Glutamatergic neuron (in vitro differentiated cells): ENCODE measurements around the gene LIMA1. TPM values are rescaled to one million over a fixed set of nuclear protein-coding genes. Genes with fewer than 3 reads are reported as not detected.

ENCODE experiments used
- DNase-seq: peaks from one replicate; pipeline ENCODE4 v3.0.0; 2022
- H3K27ac Mint-ChIP-seq: one replicate; pipeline ENCODE4 v1.8.0; 2020; ENCODE audit warnings: mild to moderate bottlenecking, mixed read lengths, inconsistent platforms; ENCODE audit not compliant: unreplicated experiment
- H3K27me3 Mint-ChIP-seq: one replicate; pipeline ENCODE4 v1.8.0; 2020; ENCODE audit warnings: mild to moderate bottlenecking, moderate library complexity, mixed read lengths, inconsistent platforms; ENCODE audit not compliant: unreplicated experiment
- H3K36me3 Mint-ChIP-seq: one replicate; pipeline ENCODE4 v1.8.0; 2020; ENCODE audit warnings: mild to moderate bottlenecking, mixed read lengths, inconsistent platforms; ENCODE audit not compliant: unreplicated experiment
- H3K4me1 Mint-ChIP-seq: one replicate; pipeline ENCODE4 v1.8.0; 2020; ENCODE audit warnings: mild to moderate bottlenecking, low read depth, mixed read lengths, inconsistent platforms; ENCODE audit not compliant: unreplicated experiment
- H3K4me3 Mint-ChIP-seq: one replicate; pipeline ENCODE4 v1.8.0; 2020; ENCODE audit warnings: mild to moderate bottlenecking, mixed read lengths, inconsistent platforms; ENCODE audit not compliant: unreplicated experiment
- H3K9me3 Mint-ChIP-seq: one replicate; pipeline ENCODE4 v1.8.0; 2020; ENCODE audit warnings: mild to moderate bottlenecking, moderate library complexity, mixed read lengths, inconsistent platforms; ENCODE audit not compliant: unreplicated experiment
- total RNA-seq: library from RNA; stranded (reverse); fragmentation: NEBNext Ultra II Directional; extraction: Animal tissue kit (Norgen Biotek cat#: 25700); gene quantifications from one replicate; pipeline ENCODE4 v1.2.1, GENCODE V29; 2021; ENCODE audit not compliant: unreplicated experiment
- TF ChIP-seq, protein P1 (sequence below): fragments of 200-600 bp; sonication (generic); IDR thresholded peaks from one replicate; pipeline ENCODE4 v1.5.0; 2021; ENCODE audit not compliant: partially characterized antibody, unreplicated experiment

LIMA1 gene
- total RNA-seq, 1 donor from 2014 or later = 69.4 TPM

DNA sequence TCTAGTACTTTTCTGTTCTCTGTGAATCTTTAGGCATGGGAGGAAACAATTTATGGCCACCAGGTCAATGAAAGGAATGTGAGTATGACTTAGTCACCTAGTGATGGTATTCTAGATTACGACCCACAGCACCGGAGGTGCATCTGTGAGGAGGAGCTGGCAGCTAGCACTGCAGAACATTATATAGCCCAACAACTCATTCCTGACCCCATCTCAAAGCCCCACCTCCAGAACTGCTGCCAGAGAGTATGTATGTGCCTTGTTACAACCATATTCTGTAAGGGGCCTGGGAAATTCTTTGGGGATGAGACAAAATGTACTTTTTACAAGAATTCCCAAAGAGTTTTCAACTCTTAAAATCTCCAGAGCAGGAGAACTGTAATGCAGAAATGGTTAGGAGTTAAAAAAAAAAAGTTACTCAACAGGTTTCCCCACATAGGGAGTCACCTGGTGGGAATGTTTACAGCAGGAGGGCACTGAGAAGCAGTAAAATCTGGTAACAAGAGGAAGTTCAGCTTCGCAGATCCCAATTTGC, 81.3 kb downstream of the LIMA1 start:
- Mint-ChIP-seq H3K9me3 (no peaks in the 10 kb centered on the region), H3K36me3 (peaks cover 5% of the 10 kb centered on the region)

DNA sequence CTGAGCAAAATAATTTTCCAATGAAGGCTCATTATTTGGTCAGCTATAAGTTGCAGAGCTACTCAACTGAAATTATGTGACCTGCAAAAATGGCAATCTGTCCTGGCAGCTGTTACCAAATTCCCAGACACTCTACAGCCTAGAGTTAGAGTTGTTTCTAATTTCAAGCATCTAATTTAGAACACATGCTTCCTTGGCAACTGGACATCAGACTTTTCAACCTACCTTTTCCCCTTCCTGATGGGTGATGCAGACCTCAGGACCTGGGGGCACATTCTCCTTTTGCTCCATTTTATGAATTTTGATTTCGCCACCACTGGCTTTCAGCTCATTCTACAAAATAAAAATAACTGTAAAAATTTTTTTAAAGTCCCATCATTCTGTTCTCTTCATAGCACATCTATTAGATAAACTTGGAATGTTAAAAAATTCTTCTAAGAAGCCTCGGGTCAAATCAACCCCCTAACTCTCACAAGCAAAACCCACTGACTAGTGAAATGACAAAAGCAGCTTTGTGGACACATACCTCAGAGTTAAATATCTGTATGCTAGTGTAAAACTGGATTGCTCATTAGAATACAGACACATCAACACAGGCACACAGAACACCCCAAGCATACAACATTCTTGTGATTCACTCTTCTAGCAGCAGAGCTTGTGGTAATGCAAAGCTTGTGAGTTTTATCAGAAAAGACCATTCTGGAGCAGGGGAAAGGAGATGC, 82.6 kb downstream of the LIMA1 start:
- H3K4me1 Mint-ChIP-seq = no peaks in the 10 kb centered on the region
- TF ChIP-seq, protein P1, sequence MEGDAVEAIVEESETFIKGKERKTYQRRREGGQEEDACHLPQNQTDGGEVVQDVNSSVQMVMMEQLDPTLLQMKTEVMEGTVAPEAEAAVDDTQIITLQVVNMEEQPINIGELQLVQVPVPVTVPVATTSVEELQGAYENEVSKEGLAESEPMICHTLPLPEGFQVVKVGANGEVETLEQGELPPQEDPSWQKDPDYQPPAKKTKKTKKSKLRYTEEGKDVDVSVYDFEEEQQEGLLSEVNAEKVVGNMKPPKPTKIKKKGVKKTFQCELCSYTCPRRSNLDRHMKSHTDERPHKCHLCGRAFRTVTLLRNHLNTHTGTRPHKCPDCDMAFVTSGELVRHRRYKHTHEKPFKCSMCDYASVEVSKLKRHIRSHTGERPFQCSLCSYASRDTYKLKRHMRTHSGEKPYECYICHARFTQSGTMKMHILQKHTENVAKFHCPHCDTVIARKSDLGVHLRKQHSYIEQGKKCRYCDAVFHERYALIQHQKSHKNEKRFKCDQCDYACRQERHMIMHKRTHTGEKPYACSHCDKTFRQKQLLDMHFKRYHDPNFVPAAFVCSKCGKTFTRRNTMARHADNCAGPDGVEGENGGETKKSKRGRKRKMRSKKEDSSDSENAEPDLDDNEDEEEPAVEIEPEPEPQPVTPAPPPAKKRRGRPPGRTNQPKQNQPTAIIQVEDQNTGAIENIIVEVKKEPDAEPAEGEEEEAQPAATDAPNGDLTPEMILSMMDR = no peak
- no peaks in the 10 kb centered on the region for H3K9me3 Mint-ChIP-seq
- peaks cover 5% of the 10 kb centered on the region for H3K36me3 Mint-ChIP-seq
- no peak for DNase-seq
- no peak overlapping the region for H3K4me3 Mint-ChIP-seq
- H3K27me3 Mint-ChIP-seq = no peaks in the 10 kb centered on the region
- H3K27ac Mint-ChIP-seq = no peak overlapping the region

More for the DNA sequence above, 81.3 kb downstream of the LIMA1 start:
- Mint-ChIP-seq H3K4me1 (no peaks in the 10 kb centered on the region), H3K27me3 (no peaks in the 10 kb centered on the region), H3K27ac (no peak overlapping the region), H3K4me3 (no peak overlapping the region)
- no peak for DNase-seq
- TF ChIP-seq, protein P1 = no peak

DNA sequence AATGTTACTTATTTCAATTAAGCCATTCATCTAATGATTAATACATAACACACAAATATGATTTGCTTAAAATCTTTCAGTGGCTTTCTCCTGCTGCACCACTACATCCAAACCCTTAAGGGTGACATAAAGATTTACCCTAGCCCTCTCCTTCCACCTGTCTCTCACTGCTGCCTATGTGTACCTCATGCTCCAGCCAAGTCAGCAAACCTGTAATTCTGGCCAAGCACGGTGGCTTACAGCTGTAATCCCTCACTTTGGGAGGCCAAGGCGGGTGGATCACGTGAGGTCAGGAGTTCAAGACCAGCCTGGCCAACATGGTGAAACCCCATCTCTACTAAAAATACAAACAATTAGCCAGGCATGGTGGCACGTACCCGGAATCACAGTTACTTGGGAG, 84.5 kb downstream of the LIMA1 start:
- Mint-ChIP-seq H3K27ac (no peak overlapping the region), H3K27me3 (no peaks in the 10 kb centered on the region), H3K36me3 (peaks cover 5% of the 10 kb centered on the region), H3K4me1 (no peaks in the 10 kb centered on the region), H3K9me3 (no peaks in the 10 kb centered on the region), H3K4me3 (no peak overlapping the region)
- TF ChIP-seq, protein P1 = no peak
- no peak for DNase-seq

DNA sequence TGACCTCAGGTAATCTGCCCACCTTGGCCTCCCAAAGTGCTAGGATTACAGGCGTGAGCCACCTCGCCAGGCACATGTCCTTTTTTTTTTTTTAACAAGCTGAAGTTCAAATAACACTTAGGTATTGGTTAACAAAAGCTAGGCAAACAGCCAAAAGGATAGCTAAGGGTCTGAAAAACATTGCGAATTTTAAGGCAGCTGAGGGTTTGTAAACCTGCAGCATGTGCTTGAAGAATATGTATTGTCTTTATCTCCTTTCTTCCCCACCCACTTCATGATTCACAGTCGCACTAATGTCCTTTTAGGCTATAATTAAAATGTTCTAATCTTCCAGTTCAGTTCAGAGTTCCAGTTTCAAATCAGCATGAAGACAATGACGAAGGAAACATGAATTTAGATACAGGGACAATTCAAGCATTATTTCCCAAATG, 86.0 kb downstream of the LIMA1 start:
- H3K9me3 Mint-ChIP-seq = no peaks in the 10 kb centered on the region
- H3K4me3 Mint-ChIP-seq = no peak overlapping the region
- no peak overlapping the region for H3K27ac Mint-ChIP-seq
- H3K4me1 Mint-ChIP-seq = no peaks in the 10 kb centered on the region
- TF ChIP-seq, protein P1 = no peak
- H3K36me3 Mint-ChIP-seq = peaks cover 5% of the 10 kb centered on the region
- DNase-seq = no peak
- no peaks in the 10 kb centered on the region for H3K27me3 Mint-ChIP-seq

DNA sequence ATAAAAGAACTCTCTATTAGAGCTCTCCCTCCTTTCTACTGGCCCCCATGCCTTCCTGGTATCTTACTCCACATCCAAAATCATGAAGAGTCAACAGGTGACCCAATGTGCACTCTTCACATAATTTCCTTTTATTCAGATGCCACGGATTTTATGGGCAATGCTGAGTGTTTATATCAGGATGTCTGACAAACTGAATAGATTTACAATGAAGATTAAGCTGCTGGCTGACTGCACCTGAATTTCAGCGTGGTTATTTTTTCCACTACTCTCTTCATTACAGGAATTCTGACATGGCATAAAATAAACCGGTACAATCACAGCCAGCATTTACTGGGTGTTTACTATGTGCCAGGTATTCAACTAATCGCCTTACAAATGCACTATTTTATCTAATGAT, 86.8 kb downstream of the LIMA1 start:
- no peak overlapping the region for H3K27ac Mint-ChIP-seq

More for the DNA sequence above, 86.8 kb downstream of the LIMA1 start:
- Mint-ChIP-seq H3K27me3 (no peaks in the 10 kb centered on the region), H3K4me3 (no peak overlapping the region), H3K4me1 (no peaks in the 10 kb centered on the region), H3K9me3 (no peaks in the 10 kb centered on the region), H3K36me3 (peaks cover 5% of the 10 kb centered on the region)
- TF ChIP-seq, protein P1 = no peak
- DNase-seq = no peak
